Measurements from ENCODE around the gene CHST11. TPM values are rescaled to one million over a fixed set of nuclear protein-coding genes. Genes with fewer than 3 reads are reported as not detected.

The CHST11 gene
- total RNA-seq, 1 experiment from 2014 or later, result 6.7 TPM

DNA sequence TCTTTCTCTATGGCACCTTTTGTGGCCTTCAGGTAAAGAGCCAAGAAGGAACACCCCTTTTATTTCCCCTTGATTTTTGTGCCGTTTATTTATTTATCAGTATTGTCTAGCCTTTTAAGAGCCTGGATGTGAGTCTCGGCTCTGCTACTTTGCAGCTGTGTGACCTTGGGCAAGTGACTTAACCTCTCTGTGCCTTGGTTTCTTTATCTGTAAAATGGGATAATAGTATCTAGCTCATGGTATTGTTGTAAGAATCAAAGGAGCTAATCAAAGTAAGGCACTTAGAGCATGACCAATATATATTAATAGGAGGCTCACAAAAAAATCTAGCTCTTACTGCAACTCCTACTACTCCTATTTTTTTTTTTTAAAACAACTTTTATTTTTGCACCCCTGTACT lies 179.7 kb downstream of the CHST11 start:
- no CpG with 5 or more reads among the region's 2 CpGs for WGBS (ENCODE audit: extremely low coverage, insufficient read length, low lambda C conversion rate)
- H3K14ac ChIP-seq (ENCODE audit: insufficient read depth, low read length), result no peak overlapping the region
- H3K4me1 Mint-ChIP-seq, result peaks cover 14 to 17% of the 10 kb centered on the region in 2 experiments

More for the DNA sequence above, 179.7 kb downstream of the CHST11 start:
- no peak overlapping the region for H4K5ac ChIP-seq (ENCODE audit: insufficient read length, low read depth, low read length)
- no peak overlapping the region for H2AK5ac ChIP-seq (ENCODE audit: insufficient read length, low read length)
- H2BK20ac ChIP-seq (ENCODE audit: low read depth, low read length, poor library complexity, severe bottlenecking), result no peak overlapping the region
- H3K36me3 Mint-ChIP-seq (ENCODE audit: insufficient read depth in 1 of 3, low read depth in 3 of 3), result no peaks in the 10 kb centered on the region; a peak in 1 of 7 replicates
- H2BK120ac ChIP-seq (ENCODE audit: low read depth, low read length, poor library complexity, severe bottlenecking), result no peak overlapping the region
- no peak overlapping the region for H4K91ac ChIP-seq (ENCODE audit: insufficient read length, low read depth, low read length)
- no peak overlapping the region for H2AFZ ChIP-seq (ENCODE audit: low read length)
- no peak overlapping the region for H3K56ac ChIP-seq (ENCODE audit: insufficient read length, low read depth, low read length)
- no peak overlapping the region for H3K18ac ChIP-seq (ENCODE audit: insufficient read length, low read depth, low read length)
- peaks cover 2% of the 10 kb centered on the region; the same call in 1 of the 2 replicates for H3K27me3 Mint-ChIP-seq (ENCODE audit: low read depth)
- H3K27ac ChIP-seq (ENCODE audit: insufficient read length, low read depth, low read length), result no peak overlapping the region
- no peak overlapping the region for H3K4me2 ChIP-seq (ENCODE audit: insufficient read depth, insufficient read length, low read length)
- H3K9me3 Mint-ChIP-seq, result peaks cover 0 to 3% of the 10 kb centered on the region in 2 experiments; a peak in 2 of 5 replicates
- no peaks in the 10 kb centered on the region for H4K20me1 ChIP-seq (ENCODE audit: control insufficient read depth, insufficient read depth, insufficient read length)
- no peaks in the 10 kb centered on the region for H3K4me1 ChIP-seq (ENCODE audit: insufficient read depth, low read length)
- no peaks in the 10 kb centered on the region for H3K79me2 ChIP-seq (ENCODE audit: insufficient read depth, low read length)
- H3T11ph ChIP-seq (ENCODE audit: low read length), result no peak overlapping the region
- no peak overlapping the region for H3K9ac ChIP-seq (ENCODE audit: extremely low read depth, insufficient read length, low read length)
- H3K27me3 ChIP-seq (ENCODE audit: insufficient read depth, low read length), result no peaks in the 10 kb centered on the region
- no peaks in the 10 kb centered on the region for H3K9me3 ChIP-seq (ENCODE audit: control insufficient read depth, low read depth, low read length)
- no peak overlapping the region for H3K27ac Mint-ChIP-seq
- H3K23me2 ChIP-seq (ENCODE audit: insufficient read length, low read depth, low read length, poor library complexity, severe bottlenecking), result no peaks in the 10 kb centered on the region
- no peaks in the 10 kb centered on the region for H3K79me1 ChIP-seq (ENCODE audit: insufficient read depth, low read depth, low read length, poor library complexity, severe bottlenecking)
- H3K4ac ChIP-seq (ENCODE audit: low read depth, low read length), result no peak overlapping the region
- no peak overlapping the region for H2BK15ac ChIP-seq (ENCODE audit: low read depth, low read length)
- H4K8ac ChIP-seq (replicated peaks; ENCODE audit: insufficient read length, low read depth, low read length), result no peak overlapping the region
- no peak for TF ChIP-seq CTCF (conservative IDR thresholded peaks at IDR 0.05)
- H2BK12ac ChIP-seq (ENCODE audit: insufficient read length, low read depth, low read length), result no peak overlapping the region
- H2BK5ac ChIP-seq (ENCODE audit: insufficient read length, low read length), result no peak overlapping the region
- no peak overlapping the region; a peak in 1 of 5 replicates for H3K4me3 Mint-ChIP-seq
- DNase-seq, result no peak
- no peak overlapping the region for H3K23ac ChIP-seq (ENCODE audit: insufficient read length, low read depth, low read length)
